Keratinocyte (primary cell): ENCODE data around the gene THEM4. TPM values are rescaled to one million over a fixed set of nuclear protein-coding genes. Genes with fewer than 3 reads are reported as not detected.
A peak's percentile ranks its signal among the peaks of the same experiment; 100 is the strongest.

ENCODE experiments used
- DNase-seq: peaks from one replicate; pipeline ENCODE4 v3.0.0-alpha.2; 2011; ENCODE audit warnings: low read depth, missing footprints, low spot score
- FAIRE-seq: peaks from 2 replicates; lab custom pipeline; 2011; peaks lifted over from hg19 to GRCh38; lab: Jason Lieb, UNC
- H2AFZ ChIP-seq: 2 replicates; pipeline ENCODE4 v1.6.0; 2012; ENCODE audit warnings: low read length, control low read depth, inconsistent platforms; ENCODE audit not compliant: control insufficient read depth
- H3K27ac ChIP-seq: 2 replicates; pipeline ENCODE4 v1.5.1; 2011; ENCODE audit warnings: low read length; ENCODE audit not compliant: control insufficient read depth, insufficient read depth
- H3K27me3 ChIP-seq: 3 replicates; pipeline ENCODE4 v1.6.0; 2011; ENCODE audit warnings: low read length; ENCODE audit not compliant: control insufficient read depth, insufficient read depth; ENCODE audit errors: extremely low read depth
- H3K36me3 ChIP-seq, 2 experiments: 2 replicates in 1 of 2; 3 replicates in 1 of 2; pipeline ENCODE4 v1.5.1; 2011; ENCODE audit warnings: low read length in 2 of 2, mild to moderate bottlenecking in 1 of 2; ENCODE audit not compliant: control insufficient read depth in 2 of 2, insufficient read depth in 2 of 2; ENCODE audit errors: extremely low read depth in 1 of 2
- H3K4me1 ChIP-seq: 3 replicates; pipeline ENCODE4 v1.5.1; 2011; ENCODE audit warnings: low read length; ENCODE audit not compliant: control insufficient read depth, insufficient read depth; ENCODE audit errors: extremely low read depth
- H3K4me2 ChIP-seq: 3 replicates; pipeline ENCODE4 v1.6.0; 2011; ENCODE audit warnings: low read depth, low read length; ENCODE audit not compliant: control insufficient read depth, insufficient read depth; ENCODE audit errors: extremely low read depth
- H3K4me3 ChIP-seq, 3 experiments: fragments of 200-600 bp in 1 of 3; sonication (generic) in 1 of 3; 2 replicates in 2 of 3; 3 replicates in 1 of 3; pipeline ENCODE4 v1.5.1; 2011 to 2016; ENCODE audit warnings: low read length in 3 of 3, mild to moderate bottlenecking in 3 of 3, control low read depth in 2 of 3, inconsistent platforms in 1 of 3, low read depth in 1 of 3, mixed read lengths in 1 of 3, mixed run types in 1 of 3, moderate library complexity in 1 of 3; ENCODE audit not compliant: control insufficient read depth in 2 of 3, insufficient read depth in 2 of 3; ENCODE audit errors: extremely low read depth in 1 of 3
- H3K79me2 ChIP-seq: 2 replicates; pipeline ENCODE4 v1.6.0; 2012; ENCODE audit warnings: low read length; ENCODE audit not compliant: control insufficient read depth, insufficient read depth
- H3K9ac ChIP-seq: 3 replicates; pipeline ENCODE4 v1.6.0; 2011; ENCODE audit warnings: low read length; ENCODE audit not compliant: control insufficient read depth, insufficient read depth; ENCODE audit errors: extremely low read depth
- H3K9me1 ChIP-seq: 3 replicates; pipeline ENCODE4 v1.6.0; 2011; ENCODE audit warnings: low read length; ENCODE audit not compliant: control insufficient read depth, insufficient read depth; ENCODE audit errors: extremely low read depth
- H3K9me3 ChIP-seq: 2 replicates; pipeline ENCODE4 v1.5.1; 2012; ENCODE audit warnings: low read depth, low read length; ENCODE audit not compliant: control insufficient read depth
- H4K20me1 ChIP-seq: 3 replicates; pipeline ENCODE4 v1.6.0; 2011; ENCODE audit warnings: low read length; ENCODE audit not compliant: control insufficient read depth, insufficient read depth; ENCODE audit errors: extremely low read depth
- EZH2 ChIP-seq: IDR thresholded peaks from one replicate; pipeline ENCODE4 v1.6.1; 2012; ENCODE audit warnings: inconsistent platforms, mild to moderate bottlenecking, low read length, moderate library complexity
- dilution Hi-C: fragments of 300-500 bp; cut with MboI; formaldehyde crosslinking; loops from one replicate; pipeline ENCODE4 v1.7.0; 2020; ENCODE audit warnings: low sequenced_read_pairs; ENCODE audit not compliant: extremely low pct_ligation_motif_present
- polyA plus RNA-seq, 5 experiments: library from polyadenylated mRNA; depleted of rRNA in 3 of 5; stranded (reverse) in 3 of 5; stranded (forward) in 1 of 5; unstranded in 1 of 5; fragments of >200 nt; gene quantifications; 1 replicate in 1 of 5; 2 replicates in 3 of 5; 3 replicates in 1 of 5; pipeline versions ENCODE4 v1.2.1 to v1.2.3, GENCODE V29; 2011 to 2012; ENCODE audit warnings: missing spikeins in 2 of 5, low read depth in 1 of 5, low replicate concordance in 1 of 5
- TF ChIP-seq, protein P1 (sequence below), 3 experiments: IDR thresholded peaks in 1 of 3; conservative IDR thresholded peaks in 1 of 3; optimal IDR thresholded peaks in 1 of 3; 2 replicates in 2 of 3; 3 replicates in 1 of 3; pipeline versions ENCODE3 to v1.5.1; 2011; ENCODE audit warnings: low read length in 3 of 3, mild to moderate bottlenecking in 3 of 3, moderate library complexity in 2 of 3, control low read depth in 1 of 3, inconsistent platforms in 1 of 3; ENCODE audit not compliant: insufficient read depth in 2 of 3; ENCODE audit errors: extremely low read depth in 1 of 3

Gene THEM4
- polyA plus RNA-seq, 1 donor (not counting 4 experiments of a cell fraction or from before 2014, with no cell fraction given), result 23.3 TPM

DNA sequence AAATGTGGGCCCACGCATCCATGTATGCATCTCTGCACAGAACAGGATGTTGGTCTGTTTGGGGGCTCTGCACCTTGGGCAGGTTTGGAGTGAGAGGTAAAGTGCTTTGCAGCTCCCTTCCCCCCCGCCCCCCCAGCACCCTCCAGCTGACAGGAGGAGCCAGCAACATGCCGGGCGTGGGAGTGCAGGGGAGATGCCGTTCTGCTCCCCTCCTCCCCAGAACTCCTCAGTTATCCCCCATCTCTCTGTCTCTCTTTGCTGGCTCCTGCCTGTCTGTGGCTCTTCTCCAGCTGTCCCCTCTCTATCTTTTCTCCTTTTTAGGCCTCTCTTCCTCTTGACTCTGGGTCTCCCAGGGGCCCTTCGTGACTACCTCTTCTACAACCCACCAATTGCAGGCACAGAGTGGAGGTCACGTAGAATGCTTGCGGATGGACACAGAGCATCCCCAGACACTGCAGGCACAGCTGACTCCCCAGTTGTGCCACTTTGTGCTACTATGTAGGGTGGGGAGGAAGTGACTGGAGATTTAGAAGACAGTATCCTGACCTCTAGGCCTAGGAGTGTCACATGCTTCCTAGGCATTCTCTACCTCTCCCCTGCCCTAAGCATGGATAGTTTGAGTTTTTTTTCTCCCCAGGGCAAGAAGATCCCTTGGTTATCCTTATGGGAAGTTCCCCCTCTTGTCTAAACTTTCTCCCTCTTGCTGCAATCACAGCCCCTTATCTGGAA, 76.0 kb downstream of the THEM4 start:
- Histone ChIP-seq H3K4me2 (no peak overlapping the region), H3K27ac (no peak overlapping the region), H3K4me3 (no peak overlapping the region), H3K36me3 (no peaks in the 10 kb centered on the region), H3K9me1 (peaks cover 2% of the 10 kb centered on the region), H3K9ac (no peak overlapping the region), H2AFZ (no peak overlapping the region), H3K9me3 (no peaks in the 10 kb centered on the region), H3K79me2 (no peaks in the 10 kb centered on the region), H4K20me1 (no peaks in the 10 kb centered on the region), H3K4me1 (peaks cover 38% of the 10 kb centered on the region), H3K27me3 (no peaks in the 10 kb centered on the region)
- dilution Hi-C loops, result no loop called here
- FAIRE-seq (no peak), DNase-seq (no peak)
- no peak for TF ChIP-seq EZH2
- TF ChIP-seq, protein P1, sequence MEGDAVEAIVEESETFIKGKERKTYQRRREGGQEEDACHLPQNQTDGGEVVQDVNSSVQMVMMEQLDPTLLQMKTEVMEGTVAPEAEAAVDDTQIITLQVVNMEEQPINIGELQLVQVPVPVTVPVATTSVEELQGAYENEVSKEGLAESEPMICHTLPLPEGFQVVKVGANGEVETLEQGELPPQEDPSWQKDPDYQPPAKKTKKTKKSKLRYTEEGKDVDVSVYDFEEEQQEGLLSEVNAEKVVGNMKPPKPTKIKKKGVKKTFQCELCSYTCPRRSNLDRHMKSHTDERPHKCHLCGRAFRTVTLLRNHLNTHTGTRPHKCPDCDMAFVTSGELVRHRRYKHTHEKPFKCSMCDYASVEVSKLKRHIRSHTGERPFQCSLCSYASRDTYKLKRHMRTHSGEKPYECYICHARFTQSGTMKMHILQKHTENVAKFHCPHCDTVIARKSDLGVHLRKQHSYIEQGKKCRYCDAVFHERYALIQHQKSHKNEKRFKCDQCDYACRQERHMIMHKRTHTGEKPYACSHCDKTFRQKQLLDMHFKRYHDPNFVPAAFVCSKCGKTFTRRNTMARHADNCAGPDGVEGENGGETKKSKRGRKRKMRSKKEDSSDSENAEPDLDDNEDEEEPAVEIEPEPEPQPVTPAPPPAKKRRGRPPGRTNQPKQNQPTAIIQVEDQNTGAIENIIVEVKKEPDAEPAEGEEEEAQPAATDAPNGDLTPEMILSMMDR (optimal IDR thresholded peaks at IDR 0.05 in 1 of 3, IDR thresholded peaks at IDR 0.05 in 1 of 3, conservative IDR thresholded peaks at IDR 0.05 in 1 of 3; ENCODE audit: extremely low read depth in 1 of 3, insufficient read depth in 2 of 3, low read length in 3 of 3), result no peak

GRCh38 chr1:151832318-151832980, 76.9 kb downstream of the THEM4 start:
- Histone ChIP-seq H2AFZ (peak overlapping the region; percentile 26), H3K9ac (no peak overlapping the region)

More at GRCh38 chr1:151832318-151832980, 76.9 kb downstream of the THEM4 start:
- no peak for DNase-seq
- no peaks in the 10 kb centered on the region for H3K36me3 ChIP-seq
- H3K4me3 ChIP-seq, result no peak overlapping the region
- peaks cover 2% of the 10 kb centered on the region for H3K9me1 ChIP-seq
- FAIRE-seq, result no peak
- no peaks in the 10 kb centered on the region for H3K27me3 ChIP-seq
- H3K4me1 ChIP-seq, result peaks cover 37% of the 10 kb centered on the region
- no peaks in the 10 kb centered on the region for H3K79me2 ChIP-seq
- no peak overlapping the region for H3K27ac ChIP-seq
- no peaks in the 10 kb centered on the region for H3K9me3 ChIP-seq
- no peaks in the 10 kb centered on the region for H4K20me1 ChIP-seq
- H3K4me2 ChIP-seq, result peak overlapping the region; percentile 5
- dilution Hi-C loops, result no loop called here
- TF ChIP-seq, protein P1 (optimal IDR thresholded peaks at IDR 0.05 in 1 of 3, IDR thresholded peaks at IDR 0.05 in 1 of 3, conservative IDR thresholded peaks at IDR 0.05 in 1 of 3; ENCODE audit: extremely low read depth in 1 of 3, insufficient read depth in 2 of 3, low read length in 3 of 3), result no peak
- no peak for TF ChIP-seq EZH2
